ENCODE measurements around the gene ITGB1. TPM values are rescaled to one million over a fixed set of nuclear protein-coding genes. Genes with fewer than 3 reads are reported as not detected.

Gene ITGB1
- total and polyA plus RNA-seq, 2 of the 8 experiments (the other 6 are each of a cell fraction or from before 2014, with no cell fraction given): 82.7 to 321 TPM

GRCh38 chr10:32865170-32865569 lies 92.9 kb downstream of the ITGB1 start:
- 95% methylated on average over 1 of the region's 1 CpG; no CpG with 5 or more reads in 1 of the 2 experiments for WGBS, 2 experiments (ENCODE audit: extremely low coverage in 1 of 2, insufficient coverage in 1 of 2, insufficient read length in 1 of 2, insufficient replicate concordance in 2 of 2, low coverage in 1 of 2, low lambda C conversion rate in 2 of 2, missing lambda C conversion rate in 1 of 2)
- no peak overlapping the region for H3K23ac ChIP-seq (ENCODE audit: insufficient read length)
- no peaks in the 10 kb centered on the region for H3K23me2 ChIP-seq (ENCODE audit: low read depth, low read length)
- no peaks in the 10 kb centered on the region for H3K79me1 ChIP-seq (ENCODE audit: low read depth, low read length)
- H4K20me1 ChIP-seq (replicated peaks in 1 of 2; ENCODE audit: control insufficient read depth in 1 of 2, insufficient read depth in 2 of 2, low read length in 2 of 2): no peaks in the 10 kb centered on the region
- no peak overlapping the region for H3K9ac ChIP-seq (replicated peaks in 1 of 4; ENCODE audit: extremely low read depth in 1 of 4, low read depth in 3 of 4, low read length in 3 of 4)
- no peak overlapping the region for H3K27ac ChIP-seq (ENCODE audit: low read depth, low read length)
- no peak overlapping the region for H2AK5ac ChIP-seq (ENCODE audit: low read depth, low read length)
- H3K79me2 ChIP-seq (ENCODE audit: control insufficient read depth in 1 of 2, insufficient read depth in 2 of 2, low read length in 2 of 2): no peaks in the 10 kb centered on the region
- no peak overlapping the region for H2BK12ac ChIP-seq (ENCODE audit: low read depth, low read length)
- POLR2A ChIA-PET (ENCODE audit: partially characterized antibody): no interaction called here
- no peak overlapping the region for H4K8ac ChIP-seq (ENCODE audit: extremely low read depth, insufficient read depth, low read length)
- no peak overlapping the region for H2BK15ac ChIP-seq (ENCODE audit: low read length)
- no peaks in the 10 kb centered on the region for H3K4me1 ChIP-seq (replicated peaks in 1 of 4; ENCODE audit: control insufficient read depth in 3 of 4, insufficient read depth in 4 of 4, low read length in 3 of 4)
- no peak overlapping the region for H3K4me2 ChIP-seq (ENCODE audit: insufficient read depth in 1 of 2, low read depth in 2 of 2, low read length in 2 of 2)
- H3K14ac ChIP-seq (ENCODE audit: insufficient read length): no peak overlapping the region
- H3K36me3 ChIP-seq (ENCODE audit: control insufficient read depth in 2 of 4, insufficient read depth in 4 of 4, low read length in 3 of 4): no peaks in the 10 kb centered on the region
- no peaks in the 10 kb centered on the region for H3K9me3 ChIP-seq (ENCODE audit: insufficient read depth in 2 of 2, low read depth in 1 of 2, low read length in 1 of 2)
- H3K18ac ChIP-seq (ENCODE audit: extremely low read depth, low read length): no peak overlapping the region
- no peak overlapping the region for H2AFZ ChIP-seq (ENCODE audit: low read length)
- no peak overlapping the region for H3K56ac ChIP-seq (replicated peaks; ENCODE audit: insufficient read length, low read depth, low read length)
- H4K5ac ChIP-seq (ENCODE audit: insufficient read length, low read depth, low read length): no peak overlapping the region
- no peak overlapping the region for H2BK5ac ChIP-seq (ENCODE audit: low read depth, low read length)
- peaks cover 0 to 1% (median 0%) of the 10 kb centered on the region in 4 experiments; a peak in 1 of 7 replicates for H3K27me3 ChIP-seq (replicated peaks in 1 of 4; ENCODE audit: control insufficient read depth in 3 of 4, extremely low read depth in 1 of 4, insufficient read depth in 3 of 4, low read length in 3 of 4)
- DNase-seq (ENCODE audit: low read depth in 1 of 2, low spot score in 2 of 2) (no peak), FAIRE-seq (no peak)
- H2BK120ac ChIP-seq (replicated peaks; ENCODE audit: low read depth, low read length): no peak overlapping the region
- H4K91ac ChIP-seq (replicated peaks; ENCODE audit: insufficient read length, low read length): no peak overlapping the region
- no peak overlapping the region for H3K4ac ChIP-seq (replicated peaks; ENCODE audit: insufficient read length, low read depth, low read length)
- no peak overlapping the region for H2BK20ac ChIP-seq (ENCODE audit: low read length)
- CTCF ChIA-PET (ENCODE audit: partially characterized antibody): no interaction called here
- no peak overlapping the region for H3K4me3 ChIP-seq (ENCODE audit: extremely low read depth in 1 of 4, insufficient read depth in 2 of 4, low read depth in 3 of 4, low read length in 4 of 4)
- TF ChIP-seq PHF8 (conservative IDR thresholded peaks at IDR 0.05; ENCODE audit: low read depth, low read length): no peak
- TF ChIP-seq HDAC6 (IDR thresholded peaks at IDR 0.05; ENCODE audit: low read depth, low read length): no peak
- TF ChIP-seq JUND (IDR thresholded peaks at IDR 0.05; ENCODE audit: low read length): no peak
- TF ChIP-seq EZH2 (IDR thresholded peaks at IDR 0.05; ENCODE audit: low read depth, low read length, severe bottlenecking): no peak
- no peak for TF ChIP-seq SP2 (IDR thresholded peaks at IDR 0.05; ENCODE audit: low read length)
- no peak for TF ChIP-seq ZNF274 (IDR thresholded peaks at IDR 0.05; ENCODE audit: borderline replicate concordance, extremely low read depth, low read length)
- TF ChIP-seq BRCA1 (IDR thresholded peaks at IDR 0.05; ENCODE audit: low read depth, low read length): no peak
- no peak for TF ChIP-seq CEBPB (IDR thresholded peaks at IDR 0.05; ENCODE audit: low read depth, low read length)
- TF ChIP-seq KDM4A (IDR thresholded peaks at IDR 0.05; ENCODE audit: low read depth, low read length, severe bottlenecking): no peak
- no peak for TF ChIP-seq SUZ12 (IDR thresholded peaks at IDR 0.05; ENCODE audit: low read length)
- no peak for TF ChIP-seq RBBP5 (IDR thresholded peaks at IDR 0.05; ENCODE audit: borderline replicate concordance, low read depth, low read length)
- no peak for TF ChIP-seq EP300 (IDR thresholded peaks at IDR 0.05; ENCODE audit: borderline replicate concordance in 1 of 2, low read depth in 2 of 2, low read length in 2 of 2)
- TF ChIP-seq RFX5 (IDR thresholded peaks at IDR 0.05; ENCODE audit: borderline replicate concordance, low read depth, low read length): no peak
- TF ChIP-seq POU5F1 (IDR thresholded peaks at IDR 0.05; ENCODE audit: low read depth, low read length): no peak
- no peak for TF ChIP-seq CHD1 (IDR thresholded peaks at IDR 0.05; ENCODE audit: low read depth, low read length)

Measured in H1 (cell line).